ENCODE results near the gene AK5.
"Not testable (repeated sequence)": the region's sequence is repeated elsewhere in the genome, so short reads cannot be mapped to it uniquely, and the experiment has no call there.

The AK5 gene

DNA sequence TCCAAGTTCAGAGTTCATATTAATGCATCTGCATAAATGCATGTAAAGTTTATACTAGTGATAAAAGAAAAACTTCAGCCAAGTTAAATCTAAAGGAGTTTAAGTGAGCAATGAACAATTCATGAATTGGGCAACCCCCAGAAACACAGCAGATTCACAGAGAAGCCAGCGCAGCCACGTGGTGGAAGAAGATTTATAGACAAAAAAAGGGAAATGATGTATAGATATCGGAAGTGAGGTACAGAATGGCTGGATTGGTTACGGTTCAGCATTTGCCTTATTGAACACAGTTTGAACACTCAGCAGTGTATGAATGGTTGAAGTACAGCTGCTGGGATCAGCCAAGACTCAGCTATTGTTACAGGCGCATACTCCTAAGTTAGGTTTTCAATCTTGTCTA lies 5.7 kb downstream of the AK5 start:
- DNase-seq (ENCODE audit: low read depth in 2 of 2): no peak

DNA sequence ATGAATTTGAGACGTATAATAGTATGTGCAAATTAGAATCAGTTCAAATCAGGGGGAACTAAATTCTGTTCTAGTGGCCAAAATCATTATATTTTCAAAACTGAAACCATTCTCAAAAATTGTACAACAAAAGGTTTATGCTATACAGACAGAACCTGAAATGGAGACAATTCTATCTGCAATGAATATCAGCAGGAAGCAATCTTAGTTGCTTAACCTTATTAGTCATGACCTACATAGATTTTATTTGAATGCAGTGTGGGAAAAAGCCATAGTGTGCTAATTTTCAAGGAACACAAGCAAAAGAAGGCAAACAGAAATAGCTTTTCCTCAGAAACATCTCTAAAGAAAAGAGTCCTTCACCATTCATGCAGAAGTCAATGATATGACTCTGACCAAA lies 6.5 kb downstream of the AK5 start:
- DNase-seq (ENCODE audit: low read depth in 2 of 2): no peak

DNA sequence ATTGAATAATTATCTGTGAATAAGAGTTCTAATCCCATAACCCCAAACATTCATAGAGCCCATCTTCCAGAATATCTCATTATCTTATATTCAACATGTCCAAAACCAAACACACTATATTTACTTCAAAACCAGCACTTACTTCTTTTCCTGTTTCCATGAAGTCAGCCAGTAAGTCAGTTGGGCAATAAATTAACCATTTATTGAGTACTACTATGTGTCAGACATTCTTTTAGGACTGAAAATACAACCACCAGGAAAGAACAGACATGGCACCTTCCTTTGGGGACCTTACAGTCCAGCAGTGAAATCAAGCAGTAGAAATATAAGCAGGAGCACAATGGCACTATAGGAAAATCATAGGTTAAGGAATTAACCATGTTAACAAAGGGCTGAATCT lies 8.8 kb downstream of the AK5 start:
- DNase-seq (ENCODE audit: low read depth in 2 of 2): no peak

DNA sequence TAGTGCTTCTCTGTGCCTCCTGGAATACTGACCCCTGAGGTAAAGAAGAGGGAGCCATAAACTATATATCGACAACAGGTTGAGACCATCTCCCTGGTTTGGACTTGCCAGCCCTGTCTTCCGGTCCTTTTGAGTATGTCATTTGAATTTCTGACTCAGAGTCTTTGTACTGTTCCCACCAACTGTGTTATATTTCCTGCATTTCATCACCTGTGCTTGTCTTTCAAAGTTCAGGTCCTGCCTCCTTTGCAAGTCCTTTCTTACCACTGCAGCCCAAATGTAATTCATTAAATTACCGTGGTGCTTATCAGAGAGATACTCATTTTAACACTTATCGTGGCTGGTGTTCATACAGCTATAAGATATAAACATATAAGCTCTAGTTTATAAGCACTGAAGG lies 10.7 kb downstream of the AK5 start:
- no peak for DNase-seq (ENCODE audit: low read depth in 2 of 2)

DNA sequence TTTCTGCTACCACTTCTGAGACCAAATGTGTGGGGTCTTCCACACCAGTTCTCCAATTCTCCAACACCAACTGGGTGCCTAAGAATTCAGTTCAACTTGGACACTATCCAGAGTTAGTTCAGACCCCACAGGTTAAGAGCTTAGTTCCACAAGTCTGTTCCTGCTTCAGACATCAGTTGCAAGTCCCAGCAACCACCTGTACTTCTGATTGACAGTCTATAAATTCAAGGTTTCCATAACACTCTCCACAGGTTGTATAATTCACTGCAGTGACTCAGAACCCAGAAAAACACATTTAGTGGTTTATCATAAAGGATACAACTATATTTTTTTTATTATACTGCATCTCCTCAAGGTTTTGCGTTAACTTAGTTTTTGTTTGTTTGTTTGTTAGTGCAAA lies 18.7 kb downstream of the AK5 start:
- DNase-seq (ENCODE audit: low read depth in 2 of 2): no peak

DNA sequence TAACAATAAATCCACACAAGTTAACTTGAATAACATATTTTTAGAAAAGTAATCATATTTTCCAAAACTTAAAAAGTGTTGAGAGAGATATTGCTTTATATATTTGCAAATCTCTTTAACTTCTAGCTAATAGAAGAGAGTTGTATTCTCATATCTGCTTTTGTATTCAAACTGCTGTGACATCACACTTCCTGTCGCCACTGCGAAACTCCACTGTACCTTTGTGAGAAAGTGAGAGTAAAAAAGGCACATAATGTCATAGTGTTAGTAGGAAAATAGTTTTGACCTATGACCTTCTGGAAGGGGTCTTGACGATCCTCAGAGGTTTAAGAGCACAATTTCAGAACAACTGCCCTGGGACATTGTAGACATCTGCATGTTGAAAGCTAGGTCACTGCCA lies 21.6 kb downstream of the AK5 start:
- DNase-seq (ENCODE audit: low read depth in 2 of 2): no peak

DNA sequence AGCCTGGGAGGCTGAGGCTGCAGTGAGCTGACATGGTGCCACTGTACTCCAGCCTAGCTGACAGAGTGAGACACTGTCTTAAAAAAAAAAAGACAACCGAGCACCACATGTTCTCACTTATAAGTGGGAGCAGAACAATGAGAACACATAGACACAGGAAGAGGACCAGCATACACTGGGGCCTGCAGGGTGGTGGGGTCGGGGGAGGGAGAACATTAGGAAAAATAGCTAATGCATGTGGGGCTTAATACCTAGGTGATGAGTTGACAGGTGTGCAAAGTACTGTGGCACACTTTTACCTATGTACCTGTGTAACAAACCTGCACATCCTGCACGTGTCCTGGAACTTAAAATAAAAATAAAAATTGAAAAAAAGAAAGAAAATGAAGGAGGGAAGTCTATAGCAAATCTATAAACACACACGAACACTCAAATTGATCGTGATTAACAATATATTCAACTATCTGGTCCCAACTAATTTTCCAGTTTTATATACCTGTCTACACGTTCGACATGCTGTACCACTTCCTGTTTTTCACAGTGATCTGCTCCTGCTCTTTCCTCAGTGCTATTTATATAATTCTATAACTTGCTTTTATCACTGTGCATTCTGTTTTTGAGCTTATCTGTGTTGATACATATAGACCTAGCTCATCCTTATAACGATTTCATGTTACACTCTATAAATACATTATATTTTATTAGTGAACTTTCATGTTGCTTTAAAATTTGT lies 27.2 kb downstream of the AK5 start:
- no peak for DNase-seq (ENCODE audit: low read depth in 2 of 2)

DNA sequence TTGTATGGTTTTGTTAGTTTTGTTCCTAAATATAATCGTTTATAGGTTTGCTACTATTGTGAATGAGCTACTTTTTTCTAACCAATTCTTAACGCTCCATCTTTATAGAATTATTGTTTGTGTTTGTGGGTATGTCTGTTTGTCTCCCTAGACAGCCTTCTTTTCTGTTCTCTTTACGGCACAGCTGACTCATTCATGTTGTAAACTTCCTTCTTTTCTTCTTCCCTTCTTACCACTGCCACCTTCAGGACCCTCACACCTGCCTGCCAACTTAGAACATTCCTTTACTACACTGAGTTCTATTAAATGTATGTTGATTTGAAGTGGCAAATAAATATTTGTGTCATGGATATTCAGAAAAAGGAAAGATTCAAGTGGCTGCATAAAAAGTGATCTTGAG lies 29.1 kb downstream of the AK5 start:
- no peak for DNase-seq (ENCODE audit: low read depth in 2 of 2)

DNA sequence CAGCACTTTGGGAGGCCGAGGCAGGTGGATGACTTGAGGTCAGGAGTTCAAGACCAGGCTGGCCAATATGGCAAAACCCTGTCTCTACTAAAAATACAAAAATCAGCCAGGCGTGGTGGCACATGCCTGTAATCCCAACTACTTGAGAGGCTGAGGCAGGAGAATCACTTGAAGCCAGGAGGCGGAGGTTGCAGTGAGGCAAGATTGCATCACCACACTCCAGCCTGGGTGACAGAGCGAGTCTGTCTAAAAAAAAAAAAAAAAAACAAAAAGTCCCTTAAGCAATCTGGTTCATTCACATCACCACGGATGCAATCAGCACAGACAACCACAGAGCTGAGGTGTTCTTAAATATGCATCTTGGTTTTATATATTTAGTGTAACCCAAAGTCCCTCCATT lies 30.5 kb downstream of the AK5 start:
- not testable (repeated sequence) for DNase-seq (ENCODE audit: low read depth in 2 of 2)

DNA sequence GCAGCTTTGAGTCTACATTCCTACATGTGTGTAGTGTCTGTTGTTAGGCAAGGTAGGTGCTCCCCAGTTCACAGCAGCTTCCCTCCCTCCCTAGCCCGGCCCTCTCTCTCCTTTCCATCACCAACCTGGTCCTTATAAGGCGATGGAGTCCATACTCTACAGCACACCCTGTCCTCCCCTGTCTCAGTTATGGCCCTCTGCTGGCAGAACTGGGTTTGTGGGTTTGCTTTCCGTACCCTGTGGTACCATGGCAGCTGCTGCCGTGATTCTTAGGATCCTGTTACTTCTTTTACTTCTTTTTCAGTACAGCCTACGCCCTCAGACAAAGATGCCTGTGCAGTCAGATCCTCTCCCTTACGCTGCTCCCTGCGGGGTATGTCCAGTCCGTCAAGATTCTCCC lies 31.7 kb downstream of the AK5 start:
- DNase-seq (ENCODE audit: low read depth in 2 of 2): peak in 1 of 2 donors; percentile 1

DNA sequence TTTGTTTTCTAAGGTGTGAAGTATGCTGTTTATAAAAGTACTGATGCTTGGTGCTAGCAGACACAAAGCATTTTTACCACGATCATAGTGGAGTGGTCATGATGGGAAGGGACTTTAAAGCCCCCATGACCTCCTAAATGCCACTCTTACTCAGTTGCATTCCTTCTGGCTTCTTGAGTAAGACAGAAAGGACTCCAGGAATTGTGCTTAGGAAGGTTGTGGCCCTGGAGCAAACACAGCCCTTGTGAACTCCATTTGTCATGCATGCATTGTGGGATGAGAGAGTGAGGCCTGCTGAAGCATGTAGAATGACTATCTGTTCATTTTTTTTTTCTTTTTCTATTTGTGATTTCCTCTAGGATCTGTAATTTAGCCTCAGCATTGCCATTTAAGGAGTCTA lies 34.2 kb downstream of the AK5 start:
- DNase-seq (ENCODE audit: low read depth in 2 of 2): no peak

DNA sequence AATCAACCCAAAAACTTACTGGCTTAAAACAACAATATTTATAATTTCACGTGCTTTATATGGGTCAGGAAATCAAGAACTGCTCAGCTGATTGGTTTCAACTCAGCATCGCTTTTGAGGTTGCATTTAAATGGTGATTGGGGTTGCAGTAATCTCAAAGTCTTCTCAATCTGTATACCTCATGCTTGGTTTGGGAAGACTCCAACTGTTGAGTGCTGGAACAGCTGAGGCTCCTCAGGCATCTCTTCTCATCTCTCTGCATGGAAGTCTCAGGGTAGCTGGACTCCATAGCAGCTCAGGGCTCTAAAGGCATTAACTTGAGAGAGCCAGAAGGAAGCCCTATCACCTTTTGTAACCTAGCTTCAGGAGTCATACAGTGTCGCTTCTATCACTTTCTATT lies 35.1 kb downstream of the AK5 start:
- no peak for DNase-seq (ENCODE audit: low read depth in 2 of 2)

DNA sequence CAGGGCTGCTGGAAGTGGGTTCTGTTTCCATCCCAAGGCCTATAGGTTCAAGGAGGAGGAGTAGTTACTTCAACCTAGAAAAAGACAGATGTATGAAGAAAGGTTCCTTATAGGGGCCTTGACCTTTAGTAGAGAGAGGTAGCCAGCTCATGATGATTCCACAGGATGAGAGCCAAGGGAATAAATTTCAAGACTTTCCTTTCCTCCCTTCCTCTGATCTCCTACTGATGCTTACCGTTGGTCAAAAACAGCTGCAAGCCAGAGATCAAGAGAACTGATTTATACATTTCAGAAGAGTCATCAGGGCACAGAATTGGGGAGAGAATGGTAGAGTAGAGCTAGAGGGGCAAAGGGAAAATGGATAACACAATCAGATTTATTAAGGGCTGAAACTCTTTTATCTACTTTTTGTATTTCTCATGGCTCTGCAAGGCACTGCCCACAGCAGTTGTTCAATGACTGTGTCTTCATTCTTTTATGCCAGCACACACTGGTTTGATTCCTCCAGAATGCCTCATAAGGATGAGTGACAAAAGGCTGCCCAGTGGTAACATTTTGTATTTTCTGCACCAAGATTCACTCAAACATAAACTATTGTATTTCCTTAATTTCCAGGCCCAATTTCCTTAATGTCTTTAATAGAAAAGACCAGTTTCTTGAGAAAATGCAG lies 37.4 kb downstream of the AK5 start:
- DNase-seq (ENCODE audit: low read depth in 2 of 2): no peak

DNA sequence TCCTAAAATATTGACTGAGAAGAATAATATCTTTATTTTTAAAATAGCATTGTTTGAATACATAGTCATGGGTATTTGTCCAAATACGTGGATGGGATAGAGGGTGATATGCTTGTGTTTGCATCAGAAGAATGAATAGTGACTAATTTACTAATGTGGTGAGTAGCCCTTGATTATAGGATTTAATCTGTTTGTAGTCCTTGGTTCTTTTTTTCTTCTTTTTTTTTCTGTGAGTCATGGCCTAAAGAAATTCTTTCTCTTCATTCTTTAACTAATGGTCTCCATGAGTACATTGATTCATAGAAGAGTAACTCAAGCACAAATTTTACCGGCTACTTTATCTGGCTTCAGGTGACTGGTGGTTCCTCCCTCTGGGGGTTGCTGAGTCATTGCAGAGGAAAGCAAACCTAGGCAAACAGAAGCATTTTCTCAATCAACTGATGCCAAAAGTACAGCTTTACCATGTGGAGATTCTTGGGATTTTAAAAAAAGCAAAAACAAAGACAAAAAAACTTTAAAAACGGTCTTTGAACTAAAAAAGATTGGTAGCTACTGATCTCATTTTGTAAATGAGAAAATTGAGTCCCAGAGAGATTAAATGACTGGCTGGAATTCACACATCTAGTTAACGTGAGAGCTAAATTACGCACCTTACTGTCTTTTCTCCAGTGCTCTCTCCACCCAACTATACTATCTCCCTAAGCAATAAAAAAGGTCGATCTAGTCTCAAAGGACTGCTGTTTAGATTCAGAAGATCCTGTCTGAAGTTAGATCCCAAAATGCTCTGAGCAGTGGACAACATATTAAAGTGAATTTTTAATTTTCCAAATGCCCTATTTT lies 40.5 kb downstream of the AK5 start:
- no peak for DNase-seq (ENCODE audit: low read depth in 2 of 2)

DNA sequence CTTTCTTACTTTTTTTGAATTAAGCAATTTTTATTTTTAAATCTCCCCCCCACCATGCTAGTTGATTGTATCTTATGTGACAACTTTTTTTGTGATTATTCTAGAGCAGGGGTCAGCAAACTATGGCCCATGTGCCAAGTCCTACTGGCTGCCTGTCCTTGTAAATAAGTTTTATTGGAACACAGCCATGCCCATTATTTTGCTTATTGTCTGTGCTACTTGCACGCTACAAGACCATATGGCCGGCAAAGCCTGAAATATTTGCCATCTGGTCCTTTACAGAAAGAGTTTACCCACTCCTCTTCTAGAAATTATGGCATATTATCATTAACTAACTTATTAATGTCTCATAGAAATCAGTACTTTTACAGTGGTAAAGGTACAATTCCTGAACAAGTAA lies 51.7 kb downstream of the AK5 start:
- DNase-seq (ENCODE audit: low read depth in 2 of 2): no peak

DNA sequence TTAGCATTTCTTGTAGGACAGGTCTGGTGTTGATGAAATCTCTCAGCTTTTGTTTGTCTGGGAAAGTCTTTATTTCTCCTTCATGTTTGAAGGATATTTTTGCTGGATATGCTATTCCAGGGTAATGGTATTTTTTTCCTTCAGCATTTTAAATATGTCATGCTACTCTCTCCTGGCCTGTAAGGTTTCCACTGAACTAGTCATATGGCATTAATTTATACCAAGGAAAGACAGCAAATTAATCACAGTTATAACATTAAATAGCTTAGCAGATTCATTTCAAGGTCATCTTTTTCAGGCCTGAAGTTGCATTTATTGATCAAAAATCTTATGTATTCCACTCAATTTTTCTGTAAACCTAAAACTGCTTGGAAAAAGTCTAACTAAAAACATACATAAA lies 54.9 kb downstream of the AK5 start:
- no peak for DNase-seq (ENCODE audit: low read depth in 2 of 2)

DNA sequence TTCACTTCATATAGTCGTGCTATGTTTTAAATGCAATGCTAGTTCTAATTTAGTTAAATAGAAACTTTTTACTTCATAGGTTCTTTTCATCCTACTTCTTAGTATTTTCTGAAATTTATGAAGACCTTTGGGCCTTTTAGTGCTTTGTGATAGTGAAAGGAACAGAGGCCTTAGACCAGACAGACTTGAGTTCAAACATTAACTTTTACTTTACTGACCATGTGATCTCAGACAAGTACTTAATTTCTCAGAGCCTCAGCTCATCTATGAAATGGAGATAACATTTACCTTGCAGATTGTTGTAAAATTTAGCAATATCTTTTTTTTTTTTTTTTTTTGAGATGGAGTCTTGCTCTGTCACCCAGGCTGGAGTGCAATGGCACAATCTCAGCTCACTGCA lies 57.5 kb downstream of the AK5 start:
- no peak for DNase-seq (ENCODE audit: low read depth in 2 of 2)

DNA sequence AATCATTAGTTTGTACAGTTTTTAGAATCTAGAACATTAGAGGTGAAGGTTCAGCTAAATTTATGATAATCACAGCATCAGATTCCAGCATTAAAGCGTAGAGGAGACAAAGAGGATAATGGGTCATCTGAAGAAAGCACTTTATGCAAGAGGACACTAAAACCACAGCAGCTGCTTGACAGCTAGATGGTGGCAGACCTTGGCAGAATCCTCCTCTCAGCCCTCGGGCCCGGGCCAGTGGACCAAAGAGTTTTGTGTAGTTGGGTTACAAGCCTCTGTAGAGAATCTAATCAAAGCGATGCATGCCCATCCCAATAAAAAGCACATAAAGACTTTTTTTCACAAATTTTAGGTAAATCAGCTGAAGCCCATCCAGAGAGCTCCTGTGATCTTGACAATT lies 59.4 kb downstream of the AK5 start:
- DNase-seq (ENCODE audit: low read depth in 2 of 2): no peak

DNA sequence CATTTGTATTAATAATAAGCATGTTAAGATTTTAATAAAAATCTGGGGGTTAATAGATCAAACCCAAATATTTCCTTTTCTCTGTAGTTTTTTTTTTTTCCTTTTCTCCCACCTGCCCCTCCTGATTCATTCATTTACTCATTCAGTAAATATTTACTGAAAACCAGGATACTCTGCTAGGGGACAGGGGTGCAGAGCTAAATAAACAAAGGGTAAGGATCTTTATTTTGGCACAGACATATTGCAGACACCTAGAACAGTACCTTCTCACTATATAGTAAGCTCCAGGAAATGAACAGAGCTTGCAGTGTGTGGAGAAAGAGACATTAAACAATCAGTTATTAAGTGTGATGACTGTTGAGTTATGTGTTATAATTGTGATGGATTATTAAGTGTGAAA lies 60.9 kb downstream of the AK5 start:
- no peak for DNase-seq (ENCODE audit: low read depth in 2 of 2)

DNA sequence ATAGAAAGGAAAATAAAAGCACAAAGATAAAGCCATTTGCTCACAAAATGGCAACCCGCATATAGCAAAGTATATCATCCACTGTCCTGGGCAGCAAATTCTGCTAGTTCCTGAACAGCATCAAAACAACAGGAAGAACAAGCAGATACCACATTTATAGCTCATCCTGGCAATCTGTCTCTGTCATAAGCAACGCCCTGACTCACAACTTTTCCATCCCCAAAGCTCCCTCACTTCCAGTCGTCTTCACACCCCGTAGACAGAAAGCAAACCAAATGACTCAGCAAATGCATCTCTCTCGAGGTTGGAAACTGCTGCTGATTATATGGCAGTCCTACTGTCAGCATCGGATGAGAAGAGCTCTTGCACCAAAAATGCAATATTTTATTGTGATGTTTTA lies 65.8 kb downstream of the AK5 start:
- no peak for DNase-seq (ENCODE audit: low read depth in 2 of 2)

DNA sequence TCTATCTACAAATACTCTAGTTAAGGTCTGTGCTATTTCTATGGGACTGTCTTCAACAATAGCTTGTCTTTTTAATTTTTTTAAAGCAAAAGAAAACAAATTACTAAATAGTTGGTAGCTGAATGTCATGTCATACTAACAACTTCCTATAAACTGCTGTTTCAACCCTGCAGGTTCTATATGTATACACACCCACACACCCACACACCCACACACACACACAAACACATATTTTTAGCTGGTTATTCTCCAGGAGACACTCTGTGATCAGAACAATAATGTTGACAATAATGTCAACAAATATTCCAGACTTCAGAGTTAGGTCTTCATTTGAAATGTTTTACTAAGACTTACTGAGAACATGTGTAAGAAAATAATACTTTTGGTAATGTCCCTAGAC lies 66.7 kb downstream of the AK5 start:
- DNase-seq (ENCODE audit: low read depth in 2 of 2): no peak

DNA sequence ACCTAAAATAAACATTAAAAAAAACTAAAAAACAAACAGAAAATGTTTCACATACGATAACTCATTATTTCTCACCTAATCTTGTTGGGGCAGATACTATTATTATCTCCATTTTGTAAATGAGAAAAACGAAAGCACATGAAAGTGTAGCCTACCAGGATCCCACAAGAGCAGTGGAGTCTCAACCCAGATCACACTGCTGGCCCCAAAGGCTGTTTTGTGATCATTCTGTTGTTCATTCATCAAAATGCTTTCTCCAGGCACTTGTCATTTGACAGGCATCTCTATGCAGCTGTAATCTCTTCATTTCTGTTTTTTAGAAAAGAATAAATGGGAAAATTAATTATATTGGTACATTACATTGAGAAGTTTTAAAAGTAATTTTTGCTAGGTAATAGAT lies 67.5 kb downstream of the AK5 start:
- DNase-seq (ENCODE audit: low read depth in 2 of 2): no peak
